Immature natural killer cell (primary cell): ENCODE measurements around the gene ASPHD2. TPM values are rescaled to one million over a fixed set of nuclear protein-coding genes. Genes with fewer than 3 reads are reported as not detected.
A peak's percentile ranks its signal among the peaks of the same experiment; 100 is the strongest.

Experiments used
- DNase-seq, 3 donors: peaks; one replicate each; pipeline ENCODE4 v3.0.0; 2022; ENCODE audit warnings: mixed read lengths in 1 of 3
- H3K27ac Mint-ChIP-seq, 6 donors: one replicate each; pipeline ENCODE4 v1.8.0; 2020; ENCODE audit warnings: mixed read lengths in 6 of 6, mild to moderate bottlenecking in 5 of 6, inconsistent platforms in 4 of 6, moderate library complexity in 3 of 6
- H3K27me3 Mint-ChIP-seq, 3 donors: one replicate each; pipeline ENCODE4 v1.8.0; 2020 to 2021; ENCODE audit warnings: low read depth in 3 of 3, mild to moderate bottlenecking in 3 of 3, mixed read lengths in 3 of 3, moderate library complexity in 3 of 3, inconsistent platforms in 1 of 3
- H3K36me3 Mint-ChIP-seq, 3 donors: one replicate each; pipeline ENCODE4 v1.8.0; 2020; ENCODE audit warnings: mixed read lengths in 3 of 3, inconsistent platforms in 2 of 3, mild to moderate bottlenecking in 2 of 3
- H3K4me1 Mint-ChIP-seq, 2 donors: one replicate each; pipeline ENCODE4 v1.8.0; 2020; ENCODE audit warnings: inconsistent platforms in 2 of 2, mild to moderate bottlenecking in 2 of 2, mixed read lengths in 2 of 2, moderate library complexity in 1 of 2
- H3K4me3 Mint-ChIP-seq, 5 donors: one replicate each; pipeline ENCODE4 v1.8.0; 2020; ENCODE audit warnings: mild to moderate bottlenecking in 5 of 5, mixed read lengths in 5 of 5, inconsistent platforms in 3 of 5, moderate library complexity in 3 of 5
- H3K9me3 Mint-ChIP-seq, 6 donors: one replicate each; pipeline ENCODE4 v1.8.0; 2020; ENCODE audit warnings: mild to moderate bottlenecking in 6 of 6, mixed read lengths in 6 of 6, inconsistent platforms in 4 of 6, moderate library complexity in 3 of 6
- polyA plus RNA-seq, 3 donors: library from polyadenylated mRNA; unstranded; fragments of 300-500 nt; fragmentation: Illumina TruSeq; gene quantifications; one replicate each; pipeline ENCODE4 v1.2.3, GENCODE V29; 2021

Gene ASPHD2
- polyA plus RNA-seq, 3 donors from 2014 or later, result 1.5 to 2.2 (median 1.8) TPM

GRCh38 chr22:26479792-26480610 is 50.9 kb downstream of the ASPHD2 start:
- Mint-ChIP-seq H3K9me3 (no peaks in the 10 kb centered on the region), H3K36me3 (peaks cover 15 to 26% (median 16%) of the 10 kb centered on the region in 3 donors), H3K27ac (peak overlapping the region; percentile 3 to 58 (median 16)), H3K4me3 (peak overlapping the region in 3 of 5 donors; percentile 3 to 52 (median 18)), H3K4me1 (peaks cover 56 to 57% of the 10 kb centered on the region in 2 donors), H3K27me3 (peaks cover 6 to 17% (median 10%) of the 10 kb centered on the region in 3 donors)
- DNase-seq, result no peak

- peaks cover 15 to 26% (median 16%) of the 10 kb centered on the region in 3 donors for H3K36me3 Mint-ChIP-seq
Observed at GRCh38 chr22:26480611-26480932, 51.5 kb downstream of the ASPHD2 start.

GRCh38 chr22:26481112-26481693 is 52.1 kb downstream of the ASPHD2 start:
- H3K36me3 Mint-ChIP-seq, result peaks cover 15 to 26% (median 16%) of the 10 kb centered on the region in 3 donors
- peaks cover 64 to 68% of the 10 kb centered on the region in 2 donors for H3K4me1 Mint-ChIP-seq
- H3K4me3 Mint-ChIP-seq, result peak overlapping the region in 1 of 5 donors; percentile 51
- no peaks in the 10 kb centered on the region for H3K9me3 Mint-ChIP-seq
- DNase-seq, result no peak
- H3K27ac Mint-ChIP-seq, result peak overlapping the region in 2 of 6 donors; percentile 16 to 34
- peaks cover 6 to 16% (median 10%) of the 10 kb centered on the region in 3 donors for H3K27me3 Mint-ChIP-seq

More at GRCh38 chr22:26480611-26480932, 51.5 kb downstream of the ASPHD2 start:
- Mint-ChIP-seq H3K4me3 (no peak overlapping the region), H3K4me1 (peaks cover 61% of the 10 kb centered on the region in 2 donors), H3K27ac (peak overlapping the region in 3 of 6 donors; percentile 9 to 58 (median 27)), H3K27me3 (peaks cover 6 to 16% (median 10%) of the 10 kb centered on the region in 3 donors), H3K9me3 (no peaks in the 10 kb centered on the region)
- no peak for DNase-seq

GRCh38 chr22:26481694-26482093 is 52.6 kb downstream of the ASPHD2 start:
- Mint-ChIP-seq H3K36me3 (peaks cover 12 to 24% (median 13%) of the 10 kb centered on the region in 3 donors), H3K4me3 (peak overlapping the region in 3 of 5 donors; percentile 51 to 92 (median 83)), H3K9me3 (no peaks in the 10 kb centered on the region), H3K4me1 (peaks cover 65 to 71% of the 10 kb centered on the region in 2 donors), H3K27me3 (peaks cover 6 to 16% (median 10%) of the 10 kb centered on the region in 3 donors), H3K27ac (peak overlapping the region in 4 of 6 donors; percentile 80 to 96 (median 95))
- no peak for DNase-seq

- no peaks in the 10 kb centered on the region for H3K9me3 Mint-ChIP-seq
- peaks cover 6 to 16% (median 10%) of the 10 kb centered on the region in 3 donors for H3K27me3 Mint-ChIP-seq
- no peak for DNase-seq
- peak overlapping the region; percentile 48 to 95 (median 91) for H3K4me3 Mint-ChIP-seq
- H3K4me1 Mint-ChIP-seq, result peaks cover 62 to 71% of the 10 kb centered on the region in 2 donors
- peak overlapping the region; percentile 92 to 99 (median 96) for H3K27ac Mint-ChIP-seq
- H3K36me3 Mint-ChIP-seq, result peaks cover 9 to 19% (median 10%) of the 10 kb centered on the region in 3 donors
Observed at GRCh38 chr22:26482161-26482560, 53.1 kb downstream of the ASPHD2 start.

GRCh38 chr22:26483043-26483438 is 54.0 kb downstream of the ASPHD2 start:
- Mint-ChIP-seq H3K4me1 (peaks cover 60 to 71% of the 10 kb centered on the region in 2 donors), H3K9me3 (no peaks in the 10 kb centered on the region), H3K27me3 (peaks cover 6 to 16% (median 10%) of the 10 kb centered on the region in 3 donors), H3K4me3 (peak overlapping the region; percentile 83 to 95 (median 91)), H3K36me3 (peaks cover under 1 to 10% (median 2%) of the 10 kb centered on the region in 3 donors), H3K27ac (peak overlapping the region; percentile 92 to 99 (median 96))
- DNase-seq, result no peak

GRCh38 chr22:26483439-26484359 is 54.6 kb downstream of the ASPHD2 start, which contains the start of the genes HPS4 and SRRD:
Gene HPS4, minus strand, starts transcription at chr22:26483783. Its CDS starts 2,021 bp downstream, at chr22:26481762.
Gene SRRD, plus strand, starts transcription at chr22:26483877. Its CDS starts 14 bp downstream, at chr22:26483891.
- peak; percentile 91 to 94 (median 93) for DNase-seq
- Mint-ChIP-seq H3K27me3 (peaks cover 6 to 16% (median 10%) of the 10 kb centered on the region in 3 donors), H3K36me3 (peaks cover under 1 to 14% (median 4%) of the 10 kb centered on the region in 3 donors), H3K4me1 (peaks cover 60 to 75% of the 10 kb centered on the region in 2 donors), H3K27ac (peak within 1 kb of the TSS; percentile 92 to 99 (median 96)), H3K4me3 (peak within 1 kb of the TSS; percentile 83 to 95 (median 91)), H3K9me3 (no peaks in the 10 kb centered on the region)

- peaks cover 53 to 75% of the 10 kb centered on the region in 2 donors for H3K4me1 Mint-ChIP-seq
- H3K4me3 Mint-ChIP-seq, result peak overlapping the region; percentile 83 to 95 (median 91)
- H3K27ac Mint-ChIP-seq, result peak overlapping the region; percentile 89 to 98 (median 94)
- no peaks in the 10 kb centered on the region for H3K9me3 Mint-ChIP-seq
- H3K36me3 Mint-ChIP-seq, result peaks cover 4 to 15% (median 7%) of the 10 kb centered on the region in 3 donors
- H3K27me3 Mint-ChIP-seq, result peaks cover 6 to 18% (median 10%) of the 10 kb centered on the region in 3 donors
- peak in 2 of 3 donors; percentile 31 to 46 for DNase-seq
Observed at GRCh38 chr22:26484360-26484706, 55.3 kb downstream of the ASPHD2 start.

- H3K27ac Mint-ChIP-seq, result peak overlapping the region; percentile 71 to 97 (median 92)
- H3K9me3 Mint-ChIP-seq, result no peaks in the 10 kb centered on the region
- DNase-seq, result no peak
- peaks cover 9 to 18% (median 10%) of the 10 kb centered on the region in 3 donors for H3K36me3 Mint-ChIP-seq
- H3K4me1 Mint-ChIP-seq, result peaks cover 47 to 69% of the 10 kb centered on the region in 2 donors
- peak overlapping the region; percentile 1 to 92 (median 61) for H3K4me3 Mint-ChIP-seq
- H3K27me3 Mint-ChIP-seq, result peaks cover 6 to 19% (median 10%) of the 10 kb centered on the region in 3 donors
Observed at GRCh38 chr22:26485013-26485412, 56.0 kb downstream of the ASPHD2 start.

GRCh38 chr22:26485806-26486390 is 56.8 kb downstream of the ASPHD2 start:
- no peaks in the 10 kb centered on the region for H3K9me3 Mint-ChIP-seq
- H3K27me3 Mint-ChIP-seq, result peaks cover 6 to 19% (median 10%) of the 10 kb centered on the region in 3 donors
- DNase-seq, result no peak
- peak overlapping the region; percentile 59 to 96 (median 84) for H3K27ac Mint-ChIP-seq
- peaks cover 42 to 67% of the 10 kb centered on the region in 2 donors for H3K4me1 Mint-ChIP-seq
- peaks cover 12 to 25% (median 12%) of the 10 kb centered on the region in 3 donors for H3K36me3 Mint-ChIP-seq
- peak overlapping the region; percentile 11 to 91 (median 50) for H3K4me3 Mint-ChIP-seq

- no peak for DNase-seq
- H3K36me3 Mint-ChIP-seq, result peaks cover 13 to 30% (median 14%) of the 10 kb centered on the region in 3 donors
- peak overlapping the region in 2 of 5 donors; percentile 2 to 36 for H3K4me3 Mint-ChIP-seq
- H3K27ac Mint-ChIP-seq, result peak overlapping the region; percentile 13 to 96 (median 65)
- H3K27me3 Mint-ChIP-seq, result peaks cover 6 to 19% (median 10%) of the 10 kb centered on the region in 3 donors
- peaks cover 42 to 62% of the 10 kb centered on the region in 2 donors for H3K4me1 Mint-ChIP-seq
- H3K9me3 Mint-ChIP-seq, result no peaks in the 10 kb centered on the region
Observed at GRCh38 chr22:26486394-26486793, 57.3 kb downstream of the ASPHD2 start.

GRCh38 chr22:26487996-26488395 is 58.9 kb downstream of the ASPHD2 start:
- Mint-ChIP-seq H3K27ac (no peak overlapping the region), H3K4me1 (peaks cover 29 to 46% of the 10 kb centered on the region in 2 donors), H3K36me3 (peaks cover 13 to 45% (median 18%) of the 10 kb centered on the region in 3 donors), H3K9me3 (no peaks in the 10 kb centered on the region), H3K27me3 (peaks cover 6 to 17% (median 10%) of the 10 kb centered on the region in 3 donors), H3K4me3 (no peak overlapping the region)
- no peak for DNase-seq
